ENCODE data around the gene ATP9B. TPM values are rescaled to one million over a fixed set of nuclear protein-coding genes. Genes with fewer than 3 reads are reported as not detected.
A peak's percentile ranks its signal among the peaks of the same experiment; 100 is the strongest.

ATP9B gene
- total and polyA plus RNA-seq, 2 donors from 2014 or later: 10.0 to 48.2 TPM

GRCh38 chr18:79343567-79344207, 274.5 kb downstream of the ATP9B start:
- Histone ChIP-seq H3K4me3 (ENCODE audit: low read length in 3 of 3) (no peak overlapping the region), H3K36me3 (ENCODE audit: control insufficient read depth in 2 of 3, insufficient read depth in 3 of 3, low read length in 3 of 3) (peaks cover 14 to 40% (median 34%) of the 10 kb centered on the region in 3 donors), H3K9me3 (ENCODE audit: control insufficient read depth in 2 of 3, insufficient read depth in 1 of 3, low read length in 3 of 3) (no peaks in the 10 kb centered on the region), H3K27me3 (ENCODE audit: control insufficient read depth, insufficient read depth, low read length) (no peaks in the 10 kb centered on the region), H3K4me1 (ENCODE audit: control insufficient read depth in 2 of 3, insufficient read depth in 2 of 3, low read depth in 1 of 3, low read length in 3 of 3) (no peaks in the 10 kb centered on the region), H3K9ac (ENCODE audit: low read length in 3 of 3) (no peak overlapping the region), H3K27ac (ENCODE audit: low read depth in 2 of 2, low read length in 2 of 2) (no peak overlapping the region)
- no peak for FAIRE-seq
- intact Hi-C loops (cut with DNase I): no loop called here
- peak in 2 of 5 donors; percentile 25 to 39 for DNase-seq
- no peak for TF ChIP-seq CTCF (IDR thresholded peaks at IDR 0.05; ENCODE audit: borderline replicate concordance, extremely low read depth, insufficient read depth)

DNA sequence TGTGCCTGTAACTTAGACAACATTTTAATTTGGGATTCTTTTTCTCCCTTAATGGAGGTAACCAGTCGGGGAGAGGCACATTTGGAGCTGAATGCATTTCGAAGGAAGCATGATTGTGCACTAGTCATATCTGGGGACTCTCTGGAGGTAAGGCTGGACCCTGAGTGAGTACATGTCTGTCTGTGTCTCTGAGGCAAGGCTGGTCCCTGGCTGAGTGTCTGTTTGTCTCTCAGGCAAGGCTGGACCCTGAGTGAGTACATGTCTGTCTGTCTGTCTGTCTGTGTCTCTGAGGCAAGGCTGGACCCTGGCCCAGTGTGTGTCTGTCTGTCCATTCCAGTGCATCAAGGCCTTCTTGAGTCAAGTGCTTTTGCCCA, 275.0 kb downstream of the ATP9B start:
- H3K27me3 ChIP-seq (ENCODE audit: control insufficient read depth, insufficient read depth, low read length): no peaks in the 10 kb centered on the region
- no peak for FAIRE-seq
- H3K4me3 ChIP-seq (ENCODE audit: low read length in 3 of 3): no peak overlapping the region
- H3K36me3 ChIP-seq (ENCODE audit: control insufficient read depth in 2 of 3, insufficient read depth in 3 of 3, low read length in 3 of 3): peaks cover 11 to 35% (median 31%) of the 10 kb centered on the region in 3 donors
- no peak for DNase-seq
- H3K9ac ChIP-seq (ENCODE audit: low read length in 3 of 3): no peak overlapping the region
- no peak for TF ChIP-seq CTCF (IDR thresholded peaks at IDR 0.05; ENCODE audit: borderline replicate concordance, extremely low read depth, insufficient read depth)
- H3K9me3 ChIP-seq (ENCODE audit: control insufficient read depth in 2 of 3, insufficient read depth in 1 of 3, low read length in 3 of 3): no peaks in the 10 kb centered on the region
- H3K27ac ChIP-seq (ENCODE audit: low read depth in 2 of 2, low read length in 2 of 2): no peak overlapping the region
- H3K4me1 ChIP-seq (ENCODE audit: control insufficient read depth in 2 of 3, insufficient read depth in 2 of 3, low read depth in 1 of 3, low read length in 3 of 3): no peaks in the 10 kb centered on the region
- intact Hi-C loops (cut with DNase I): no loop called here

- FAIRE-seq: no peak
- H3K4me1 ChIP-seq (ENCODE audit: control insufficient read depth in 2 of 3, insufficient read depth in 2 of 3, low read depth in 1 of 3, low read length in 3 of 3): no peaks in the 10 kb centered on the region
- no peaks in the 10 kb centered on the region for H3K27me3 ChIP-seq (ENCODE audit: control insufficient read depth, insufficient read depth, low read length)
- no peaks in the 10 kb centered on the region for H3K9me3 ChIP-seq (ENCODE audit: control insufficient read depth in 2 of 3, insufficient read depth in 1 of 3, low read length in 3 of 3)
- no peak overlapping the region for H3K27ac ChIP-seq (ENCODE audit: low read depth in 2 of 2, low read length in 2 of 2)
- no peak for DNase-seq
- H3K9ac ChIP-seq (ENCODE audit: low read length in 3 of 3): no peak overlapping the region
- H3K4me3 ChIP-seq (ENCODE audit: low read length in 3 of 3): no peak overlapping the region
- intact Hi-C loops (cut with DNase I): no loop called here
- H3K36me3 ChIP-seq (ENCODE audit: control insufficient read depth in 2 of 3, insufficient read depth in 3 of 3, low read length in 3 of 3): peaks cover 9 to 40% (median 26%) of the 10 kb centered on the region in 3 donors
- TF ChIP-seq CTCF (IDR thresholded peaks at IDR 0.05; ENCODE audit: borderline replicate concordance, extremely low read depth, insufficient read depth): no peak
These were observed 276.2 kb downstream of the ATP9B start for GRCh38 chr18:79345366-79345765.

GRCh38 chr18:79345981-79346380, 276.8 kb downstream of the ATP9B start:
- TF ChIP-seq CTCF (IDR thresholded peaks at IDR 0.05; ENCODE audit: borderline replicate concordance, extremely low read depth, insufficient read depth): no peak
- no peaks in the 10 kb centered on the region for H3K4me1 ChIP-seq (ENCODE audit: control insufficient read depth in 2 of 3, insufficient read depth in 2 of 3, low read depth in 1 of 3, low read length in 3 of 3)
- no peak overlapping the region for H3K27ac ChIP-seq (ENCODE audit: low read depth in 2 of 2, low read length in 2 of 2)
- DNase-seq: no peak
- FAIRE-seq: no peak
- H3K27me3 ChIP-seq (ENCODE audit: control insufficient read depth, insufficient read depth, low read length): no peaks in the 10 kb centered on the region
- H3K9ac ChIP-seq (ENCODE audit: low read length in 3 of 3): no peak overlapping the region
- intact Hi-C loops (cut with DNase I): no loop called here
- no peak overlapping the region for H3K4me3 ChIP-seq (ENCODE audit: low read length in 3 of 3)
- peaks cover 9 to 40% (median 25%) of the 10 kb centered on the region in 3 donors for H3K36me3 ChIP-seq (ENCODE audit: control insufficient read depth in 2 of 3, insufficient read depth in 3 of 3, low read length in 3 of 3)
- no peaks in the 10 kb centered on the region for H3K9me3 ChIP-seq (ENCODE audit: control insufficient read depth in 2 of 3, insufficient read depth in 1 of 3, low read length in 3 of 3)
